Fibroblast of the aortic adventitia (primary cell): ENCODE measurements around the gene HDHD5. TPM values are rescaled to one million over a fixed set of nuclear protein-coding genes. Genes with fewer than 3 reads are reported as not detected.

Experiments
- DNase-seq: peaks from one replicate; pipeline ENCODE4 v3.0.0-alpha.2; 2010; ENCODE audit warnings: low read depth
- H3K4me3 ChIP-seq: 2 replicates; pipeline ENCODE4 v1.5.1; 2011; ENCODE audit warnings: low read depth, mild to moderate bottlenecking, control low read depth, low read length, moderate library complexity
- CTCF ChIP-seq: IDR thresholded peaks from 2 replicates; pipeline ENCODE4 v1.5.1; 2011; ENCODE audit warnings: mild to moderate bottlenecking, low read length, control low read depth, inconsistent platforms; ENCODE audit not compliant: insufficient read depth
- total RNA-seq: library from RNA; depleted of rRNA; stranded (reverse); fragments of >200 nt; gene quantifications from 2 replicates; pipeline ENCODE4 v1.2.3, GENCODE V29; 2012; ENCODE audit warnings: low replicate concordance

Gene HDHD5
- total RNA-seq, 1 donor = 19.7 TPM

GRCh38 chr22:17143101-17143500 lies 16.0 kb downstream of the HDHD5 start:
- no peak for DNase-seq
- H3K4me3 ChIP-seq = no peak overlapping the region
- no peak for TF ChIP-seq CTCF

GRCh38 chr22:17140826-17141766 lies 18.0 kb downstream of the HDHD5 start:
- no peak for TF ChIP-seq CTCF
- H3K4me3 ChIP-seq = no peak overlapping the region
- DNase-seq = no peak

GRCh38 chr22:17140022-17140421 lies 19.1 kb downstream of the HDHD5 start:
- no peak for DNase-seq
- H3K4me3 ChIP-seq = no peak overlapping the region
- TF ChIP-seq CTCF = no peak

- no peak for DNase-seq
- no peak for TF ChIP-seq CTCF
- H3K4me3 ChIP-seq = no peak overlapping the region
Measured at GRCh38 chr22:17138513-17138912, 20.6 kb downstream of the HDHD5 start.

GRCh38 chr22:17137861-17138425 lies 21.1 kb downstream of the HDHD5 start:
- TF ChIP-seq CTCF = no peak
- DNase-seq = no peak
- no peak overlapping the region for H3K4me3 ChIP-seq

- no peak for TF ChIP-seq CTCF
- no peak for DNase-seq
- no peak overlapping the region for H3K4me3 ChIP-seq
Measured at GRCh38 chr22:17137170-17137569, 21.9 kb downstream of the HDHD5 start.
